ENCODE measurements around the gene PICALM.
"Not testable (repeated sequence)": the region's sequence is repeated elsewhere in the genome, so short reads cannot be mapped to it uniquely, and the experiment has no call there.

PICALM gene, protein sequence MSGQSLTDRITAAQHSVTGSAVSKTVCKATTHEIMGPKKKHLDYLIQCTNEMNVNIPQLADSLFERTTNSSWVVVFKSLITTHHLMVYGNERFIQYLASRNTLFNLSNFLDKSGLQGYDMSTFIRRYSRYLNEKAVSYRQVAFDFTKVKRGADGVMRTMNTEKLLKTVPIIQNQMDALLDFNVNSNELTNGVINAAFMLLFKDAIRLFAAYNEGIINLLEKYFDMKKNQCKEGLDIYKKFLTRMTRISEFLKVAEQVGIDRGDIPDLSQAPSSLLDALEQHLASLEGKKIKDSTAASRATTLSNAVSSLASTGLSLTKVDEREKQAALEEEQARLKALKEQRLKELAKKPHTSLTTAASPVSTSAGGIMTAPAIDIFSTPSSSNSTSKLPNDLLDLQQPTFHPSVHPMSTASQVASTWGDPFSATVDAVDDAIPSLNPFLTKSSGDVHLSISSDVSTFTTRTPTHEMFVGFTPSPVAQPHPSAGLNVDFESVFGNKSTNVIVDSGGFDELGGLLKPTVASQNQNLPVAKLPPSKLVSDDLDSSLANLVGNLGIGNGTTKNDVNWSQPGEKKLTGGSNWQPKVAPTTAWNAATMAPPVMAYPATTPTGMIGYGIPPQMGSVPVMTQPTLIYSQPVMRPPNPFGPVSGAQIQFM

DNA sequence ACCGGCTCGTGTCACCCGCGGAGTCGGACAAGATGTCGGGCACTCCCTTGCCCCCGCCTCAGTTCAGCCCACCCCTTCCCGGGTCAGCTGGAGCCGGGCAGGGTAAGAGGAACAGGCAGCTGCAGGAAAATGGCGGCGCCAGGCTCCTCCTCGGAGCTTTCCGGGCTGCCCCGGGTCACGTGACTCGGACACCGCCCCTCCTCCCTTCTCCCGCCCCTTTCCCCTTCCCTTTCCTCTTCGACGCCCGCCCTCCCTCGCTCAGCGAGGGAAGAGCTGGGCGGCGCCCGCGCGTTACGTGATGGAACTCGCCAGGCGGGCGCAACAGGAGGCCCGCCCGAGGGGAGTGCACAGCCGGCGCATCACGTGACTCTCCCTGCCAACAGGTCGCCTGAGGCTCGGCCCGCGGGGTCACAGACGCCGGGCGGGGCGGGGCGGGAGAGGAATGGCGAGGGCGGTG lies at the start of gene PICALM:
Gene PICALM, minus strand, starts transcription at position 134 of the 457 bp plus-strand sequence. CDS start 304 bp downstream, outside the sequence.
- DNase-seq (ENCODE audit: low read depth in 2 of 2): peak; percentile 93 to 97

GRCh38 chr11:86118253-86118652 lies 49.4 kb upstream of the PICALM start:
- no peak for DNase-seq (ENCODE audit: low read depth in 2 of 2)

DNA sequence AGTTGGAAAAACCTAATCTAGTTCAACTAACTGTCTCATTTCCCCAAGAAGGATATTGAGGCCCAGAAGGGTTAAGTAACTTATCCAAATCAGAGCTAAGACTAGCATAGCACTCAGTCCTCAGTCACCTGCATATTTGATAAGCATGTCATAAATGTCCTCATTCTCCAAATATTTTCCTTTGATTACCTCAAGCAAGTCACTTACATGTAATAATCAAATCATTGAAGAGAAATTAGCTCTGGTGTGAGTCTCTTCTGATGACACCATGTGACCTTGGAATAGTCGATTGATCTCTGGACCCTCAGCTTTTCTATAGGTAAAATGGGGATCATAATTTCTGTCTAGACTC lies 48.8 kb upstream of the PICALM start:
- no peak for DNase-seq (ENCODE audit: low read depth in 2 of 2)

DNA sequence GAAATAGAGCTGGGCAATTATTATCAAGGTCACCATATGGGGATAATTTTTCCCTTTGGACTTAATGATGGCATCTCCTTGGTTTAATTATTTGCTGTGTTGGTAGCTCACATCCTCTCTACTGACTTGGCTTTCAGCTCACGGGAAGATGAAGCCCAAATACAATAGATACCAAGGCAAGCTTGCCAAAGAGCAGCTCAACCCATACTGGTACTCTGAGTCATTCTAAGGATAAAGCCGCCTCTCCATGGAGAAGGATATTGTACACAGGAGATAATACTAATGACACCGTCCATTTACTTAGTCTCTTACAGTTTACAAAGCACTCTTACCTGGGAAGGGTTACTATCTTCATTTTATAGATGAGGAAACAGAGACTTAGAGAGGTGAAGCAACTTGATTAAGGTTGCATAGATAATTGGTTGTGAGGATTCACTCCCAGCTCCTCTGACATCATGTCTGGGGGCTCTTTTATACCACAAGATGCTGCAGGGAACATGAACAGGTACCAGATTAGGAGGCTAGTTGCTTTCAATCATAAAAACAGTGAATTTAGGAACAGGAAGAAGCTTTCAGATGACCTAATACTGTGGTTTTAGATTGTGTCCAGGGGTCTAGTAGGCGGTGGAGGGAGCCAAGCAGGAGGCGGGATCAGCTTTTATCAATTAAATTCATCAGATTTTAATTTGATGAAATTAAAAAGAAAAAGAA lies 48.3 kb upstream of the PICALM start:
- no peak for DNase-seq (ENCODE audit: low read depth in 2 of 2)

GRCh38 chr11:86116386-86116726 lies 47.5 kb upstream of the PICALM start:
- DNase-seq (ENCODE audit: low read depth in 2 of 2): peak in 1 of 2 donors; percentile 15

GRCh38 chr11:86115542-86116385 lies 46.9 kb upstream of the PICALM start:
- DNase-seq (ENCODE audit: low read depth in 2 of 2): no peak

DNA sequence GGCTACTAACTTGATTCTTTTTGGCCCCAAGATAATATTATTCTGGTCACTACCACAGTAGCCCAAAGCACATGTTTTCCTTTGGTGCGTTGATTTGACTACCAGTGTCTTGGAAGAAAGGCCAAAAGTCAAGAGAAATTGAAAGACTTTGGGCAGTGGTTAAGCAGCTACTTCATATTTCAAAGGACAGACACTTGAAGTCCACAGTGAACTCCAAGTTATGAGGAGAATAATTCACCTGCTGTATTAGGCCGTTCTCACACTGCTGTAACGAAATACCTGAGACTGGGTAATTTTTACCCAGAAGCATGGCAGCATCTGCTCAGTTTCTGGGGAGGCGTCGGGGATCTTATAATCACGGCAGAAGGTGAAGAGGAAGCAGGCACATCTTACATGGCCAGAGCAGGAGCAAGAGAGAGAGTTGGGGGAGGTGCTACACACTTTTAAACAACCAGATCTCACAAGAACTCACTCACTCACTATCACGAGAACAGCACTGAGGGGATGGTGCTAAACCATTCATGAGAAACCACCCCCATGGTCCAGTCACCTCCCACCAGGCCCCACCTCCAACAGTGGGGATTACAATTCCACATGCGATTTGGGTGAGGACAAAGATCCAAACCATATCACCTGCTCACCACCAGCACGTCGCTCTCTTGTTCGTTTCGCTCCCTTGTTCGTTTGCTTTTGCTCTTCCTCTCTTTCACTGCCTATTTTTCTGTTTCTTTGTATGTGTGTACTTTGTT lies 40.2 kb upstream of the PICALM start:
- no peak for DNase-seq (ENCODE audit: low read depth in 2 of 2)

GRCh38 chr11:86108191-86108590 lies 39.3 kb upstream of the PICALM start:
- DNase-seq (ENCODE audit: low read depth in 2 of 2): no peak

- no peak for DNase-seq (ENCODE audit: low read depth in 2 of 2)
Measured at GRCh38 chr11:86106916-86107315, 38.0 kb upstream of the PICALM start.

DNA sequence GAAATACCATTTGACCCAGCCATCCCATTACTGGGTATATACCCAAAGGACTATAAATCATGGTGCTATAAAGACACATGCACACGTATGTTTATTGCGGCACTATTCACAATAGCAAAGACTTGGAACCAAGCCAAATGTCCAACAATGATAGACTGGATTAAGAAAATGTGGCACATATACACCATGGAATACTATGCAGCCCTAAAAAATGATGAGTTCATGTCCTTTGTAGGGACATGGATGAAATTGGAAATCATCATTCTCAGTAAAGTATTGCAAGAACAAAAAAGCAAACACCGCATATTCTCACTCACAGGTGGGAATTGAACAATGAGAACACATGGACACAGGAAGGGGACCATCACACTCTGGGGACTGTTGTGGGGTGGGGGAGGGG lies 37.1 kb upstream of the PICALM start:
- DNase-seq (ENCODE audit: low read depth in 2 of 2): not testable (repeated sequence)

DNA sequence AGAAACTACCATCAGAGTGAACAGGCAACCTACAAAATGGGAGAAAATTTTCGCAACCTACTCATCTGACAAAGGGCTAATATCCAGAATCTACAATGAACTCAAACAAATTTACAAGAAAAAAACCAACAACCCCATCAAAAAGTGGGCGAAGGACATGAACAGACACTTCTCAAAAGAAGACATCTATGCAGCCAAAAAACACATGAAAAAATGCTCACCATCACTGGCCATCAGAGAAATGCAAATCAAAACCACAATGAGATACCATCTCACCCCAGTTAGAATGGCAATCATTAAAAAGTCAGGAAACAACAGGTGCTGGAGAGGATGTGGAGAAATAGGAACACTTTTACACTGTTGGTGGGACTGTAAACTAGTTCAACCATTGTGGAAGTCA lies 36.7 kb upstream of the PICALM start:
- DNase-seq (ENCODE audit: low read depth in 2 of 2): not testable (repeated sequence)

- no peak for DNase-seq (ENCODE audit: low read depth in 2 of 2)
Measured at GRCh38 chr11:86103808-86104207, 34.9 kb upstream of the PICALM start.

GRCh38 chr11:86101941-86102407 lies 33.1 kb upstream of the PICALM start:
- DNase-seq (ENCODE audit: low read depth in 2 of 2): no peak

DNA sequence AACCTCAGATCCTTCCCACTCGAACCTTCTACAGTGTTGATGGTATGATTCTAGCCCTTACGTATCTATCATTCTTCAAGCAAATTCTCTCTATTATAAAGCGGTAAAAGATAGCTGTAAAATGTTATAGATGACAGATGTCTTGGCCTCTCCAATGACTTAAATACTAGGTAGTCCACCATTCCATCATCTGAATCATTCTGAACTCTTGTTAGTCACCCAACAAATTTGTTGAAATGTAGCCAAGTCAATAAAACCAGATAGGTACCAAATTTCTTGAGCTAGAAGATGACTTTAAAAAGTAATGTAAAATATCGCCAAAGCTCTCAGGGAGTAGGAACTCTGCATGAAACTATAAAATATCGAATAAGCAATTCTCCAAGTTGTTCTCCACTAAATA lies 32.6 kb upstream of the PICALM start:
- no peak for DNase-seq (ENCODE audit: low read depth in 2 of 2)

DNA sequence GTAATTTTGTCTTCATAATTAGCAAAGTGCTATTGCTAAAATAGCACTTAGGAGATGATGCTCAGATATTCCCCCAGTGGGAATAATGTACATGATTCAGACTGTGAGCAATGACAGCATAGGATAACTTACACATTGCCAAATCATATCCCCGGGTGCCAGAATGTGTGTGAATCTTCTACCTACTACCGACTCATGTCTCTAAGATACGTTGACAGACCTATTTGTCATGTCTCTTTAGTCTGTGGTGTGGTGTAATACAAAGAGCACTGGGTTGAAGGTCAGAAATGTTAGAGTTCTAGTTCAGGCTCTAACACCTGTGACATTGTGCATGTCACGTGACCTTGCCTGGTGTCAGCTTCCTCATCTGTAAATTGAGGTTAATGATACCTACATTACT lies 31.0 kb upstream of the PICALM start:
- DNase-seq (ENCODE audit: low read depth in 2 of 2): no peak

GRCh38 chr11:86097980-86098379 lies 29.1 kb upstream of the PICALM start:
- DNase-seq (ENCODE audit: low read depth in 2 of 2): no peak

GRCh38 chr11:86091566-86091965 lies 22.7 kb upstream of the PICALM start:
- no peak for DNase-seq (ENCODE audit: low read depth in 2 of 2)

- DNase-seq (ENCODE audit: low read depth in 2 of 2): no peak
Measured at GRCh38 chr11:86091086-86091485, 22.2 kb upstream of the PICALM start.

DNA sequence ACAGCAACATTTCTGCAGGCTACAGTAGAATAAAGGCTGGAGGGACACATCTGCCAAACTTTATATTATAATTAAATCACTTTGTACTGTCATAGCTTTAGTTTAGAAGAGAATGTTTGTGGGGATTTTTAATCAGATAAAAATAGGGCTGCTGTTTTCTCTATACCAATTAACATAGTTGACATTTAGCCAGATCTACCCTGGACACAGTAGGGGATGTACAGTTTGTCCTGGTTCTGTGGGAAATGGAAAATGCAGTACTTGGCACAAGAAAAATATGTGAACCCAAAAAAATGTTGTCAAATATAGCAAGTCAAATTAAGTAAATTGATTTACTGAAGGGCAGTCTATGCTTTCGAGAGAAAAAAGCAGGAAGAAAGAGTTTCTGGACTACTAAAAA lies 20.8 kb upstream of the PICALM start:
- DNase-seq (ENCODE audit: low read depth in 2 of 2): no peak

DNA sequence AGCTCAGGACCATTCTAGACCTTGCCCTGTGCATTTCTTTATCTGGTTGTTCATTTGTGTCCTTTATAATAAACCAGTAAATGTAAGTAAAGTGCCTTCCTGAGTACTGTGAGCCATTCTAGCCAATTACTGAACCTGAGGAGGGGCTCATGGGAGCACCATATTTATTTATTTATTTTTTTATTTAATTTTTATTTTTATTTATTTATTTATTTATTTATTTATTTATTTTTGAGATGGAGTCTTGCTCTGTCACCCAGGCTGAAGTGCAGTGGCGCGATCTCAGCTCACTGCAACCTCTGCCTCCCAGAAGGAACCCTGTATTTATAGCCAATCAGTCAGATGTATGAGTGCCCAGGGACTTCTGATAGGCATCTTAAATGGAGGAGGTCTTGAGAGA lies 18.8 kb upstream of the PICALM start:
- not testable (repeated sequence) for DNase-seq (ENCODE audit: low read depth in 2 of 2)

GRCh38 chr11:86087256-86087655 lies 18.4 kb upstream of the PICALM start:
- no peak for DNase-seq (ENCODE audit: low read depth in 2 of 2)
